ENCODE data around the gene CDS1.
"Not testable (repeated sequence)": the region's sequence is repeated elsewhere in the genome, so short reads cannot be mapped to it uniquely, and the experiment has no call there.

CDS1 gene

GRCh38 chr4:84614891-84615290, 32.0 kb downstream of the CDS1 start:
- no peak for DNase-seq

GRCh38 chr4:84615355-84615754, 32.4 kb downstream of the CDS1 start:
- DNase-seq = no peak

GRCh38 chr4:84622959-84623358, 40.0 kb downstream of the CDS1 start:
- DNase-seq = no peak

GRCh38 chr4:84623661-84624060, 40.7 kb downstream of the CDS1 start:
- no peak for DNase-seq

- DNase-seq = no peak
Measured at GRCh38 chr4:84626673-84627072, 43.7 kb downstream of the CDS1 start.

- no peak for DNase-seq
Measured at GRCh38 chr4:84631573-84631972, 48.6 kb downstream of the CDS1 start.

- DNase-seq = no peak
Measured at GRCh38 chr4:84632092-84632491, 49.2 kb downstream of the CDS1 start.

- no peak for DNase-seq
Measured at GRCh38 chr4:84634961-84635360, 52.0 kb downstream of the CDS1 start.

GRCh38 chr4:84638092-84638491, 55.2 kb downstream of the CDS1 start:
- no peak for DNase-seq

- DNase-seq = no peak
Measured at GRCh38 chr4:84639145-84639544, 56.2 kb downstream of the CDS1 start.

GRCh38 chr4:84644087-84644486, 61.2 kb downstream of the CDS1 start:
- no peak for DNase-seq

- no peak for DNase-seq
Measured at GRCh38 chr4:84647312-84647884, 64.5 kb downstream of the CDS1 start.

- DNase-seq = no peak
Measured at GRCh38 chr4:84648178-84648577, 65.3 kb downstream of the CDS1 start.

- no peak for DNase-seq
Measured at GRCh38 chr4:84648863-84649647, 66.1 kb downstream of the CDS1 start.

GRCh38 chr4:84651499-84651898, 68.6 kb downstream of the CDS1 start:
- DNase-seq = no peak

GRCh38 chr4:84652478-84652877, 69.6 kb downstream of the CDS1 start:
- DNase-seq = no peak

- DNase-seq = no peak
Measured at GRCh38 chr4:84660606-84661005, 77.7 kb downstream of the CDS1 start.

- DNase-seq = no peak
Measured at GRCh38 chr4:84661191-84661939, 78.4 kb downstream of the CDS1 start.

GRCh38 chr4:84664767-84665166, 81.8 kb downstream of the CDS1 start:
- DNase-seq = not testable (repeated sequence)

GRCh38 chr4:84666439-84666838, 83.5 kb downstream of the CDS1 start:
- DNase-seq = no peak

GRCh38 chr4:84669201-84669600, 86.3 kb downstream of the CDS1 start:
- DNase-seq = no peak

- no peak for DNase-seq
Measured at GRCh38 chr4:84672177-84672576, 89.2 kb downstream of the CDS1 start.

- no peak for DNase-seq
Measured at GRCh38 chr4:84673475-84674240, 90.7 kb downstream of the CDS1 start.

Data from NCI-H1105 treated with DMSO at 0.1 percent for 48 hours (cell line).